ENCODE measurements around the gene PCDHA1. TPM values are rescaled to one million over a fixed set of nuclear protein-coding genes. Genes with fewer than 3 reads are reported as not detected.

Gene PCDHA1
- total RNA-seq, 2 experiments from 2014 or later: not detected

DNA sequence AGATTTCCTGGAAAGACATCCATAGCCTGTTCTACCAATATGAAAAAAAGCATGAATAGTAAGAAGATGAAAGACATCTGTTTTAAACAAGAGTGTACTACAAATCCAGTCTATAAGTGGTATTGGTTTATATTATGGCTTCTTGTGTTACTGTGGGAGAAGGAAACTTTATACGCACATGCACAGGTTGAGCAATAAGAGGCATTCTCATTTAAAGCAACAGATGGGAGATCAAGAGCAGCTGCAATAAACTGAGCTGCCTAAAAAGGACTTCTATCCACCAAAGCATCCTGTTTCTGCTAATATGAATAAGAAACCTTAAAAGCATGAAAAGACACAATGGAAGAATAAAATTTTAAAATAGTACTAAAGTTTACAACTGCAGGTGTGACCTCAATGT is 256.6 kb downstream of the PCDHA1 start:
- H3K4me1 ChIP-seq (ENCODE audit: insufficient read depth, low read length, poor library complexity, severe bottlenecking): no peaks in the 10 kb centered on the region
- H3K36me3 ChIP-seq (ENCODE audit: insufficient read depth, low read length): no peaks in the 10 kb centered on the region
- H3K79me2 ChIP-seq (ENCODE audit: insufficient read depth, low read depth, low read length): no peaks in the 10 kb centered on the region
- ChIA-PET POLR2A (no interaction called here), CTCF (ENCODE audit: unreplicated experiment) (no interaction called here)
- no peak overlapping the region for H3K4me2 ChIP-seq (ENCODE audit: low read length)
- TF ChIP-seq EZH2phosphoT487 (IDR thresholded peaks at IDR 0.05; ENCODE audit: borderline replicate concordance, low read depth, low read length): no peak
- TF ChIP-seq, protein P1, sequence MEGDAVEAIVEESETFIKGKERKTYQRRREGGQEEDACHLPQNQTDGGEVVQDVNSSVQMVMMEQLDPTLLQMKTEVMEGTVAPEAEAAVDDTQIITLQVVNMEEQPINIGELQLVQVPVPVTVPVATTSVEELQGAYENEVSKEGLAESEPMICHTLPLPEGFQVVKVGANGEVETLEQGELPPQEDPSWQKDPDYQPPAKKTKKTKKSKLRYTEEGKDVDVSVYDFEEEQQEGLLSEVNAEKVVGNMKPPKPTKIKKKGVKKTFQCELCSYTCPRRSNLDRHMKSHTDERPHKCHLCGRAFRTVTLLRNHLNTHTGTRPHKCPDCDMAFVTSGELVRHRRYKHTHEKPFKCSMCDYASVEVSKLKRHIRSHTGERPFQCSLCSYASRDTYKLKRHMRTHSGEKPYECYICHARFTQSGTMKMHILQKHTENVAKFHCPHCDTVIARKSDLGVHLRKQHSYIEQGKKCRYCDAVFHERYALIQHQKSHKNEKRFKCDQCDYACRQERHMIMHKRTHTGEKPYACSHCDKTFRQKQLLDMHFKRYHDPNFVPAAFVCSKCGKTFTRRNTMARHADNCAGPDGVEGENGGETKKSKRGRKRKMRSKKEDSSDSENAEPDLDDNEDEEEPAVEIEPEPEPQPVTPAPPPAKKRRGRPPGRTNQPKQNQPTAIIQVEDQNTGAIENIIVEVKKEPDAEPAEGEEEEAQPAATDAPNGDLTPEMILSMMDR (conservative IDR thresholded peaks at IDR 0.05; ENCODE audit: low read length): no peak
- no peak for DNase-seq (ENCODE audit: low spot score)
- H2AFZ ChIP-seq (ENCODE audit: low read length): no peak overlapping the region
- no peaks in the 10 kb centered on the region for H3K9me2 ChIP-seq (ENCODE audit: insufficient read depth, low read length)
- no TSS peak for BruUV-seq (replicated peaks)
- no peak overlapping the region for H3K27ac ChIP-seq (ENCODE audit: low read depth, low read length, poor library complexity, severe bottlenecking)
- H3K9me3 ChIP-seq (ENCODE audit: low read length): no peaks in the 10 kb centered on the region
- intact Hi-C loops (cut with micrococcal nuclease; ENCODE audit: unreplicated experiment): no loop called here
- H4K20me1 ChIP-seq (ENCODE audit: insufficient read depth, low read length): no peaks in the 10 kb centered on the region
- H3K4me3 ChIP-seq (ENCODE audit: low read depth, low read length, poor library complexity, severe bottlenecking): no peak overlapping the region

DNA sequence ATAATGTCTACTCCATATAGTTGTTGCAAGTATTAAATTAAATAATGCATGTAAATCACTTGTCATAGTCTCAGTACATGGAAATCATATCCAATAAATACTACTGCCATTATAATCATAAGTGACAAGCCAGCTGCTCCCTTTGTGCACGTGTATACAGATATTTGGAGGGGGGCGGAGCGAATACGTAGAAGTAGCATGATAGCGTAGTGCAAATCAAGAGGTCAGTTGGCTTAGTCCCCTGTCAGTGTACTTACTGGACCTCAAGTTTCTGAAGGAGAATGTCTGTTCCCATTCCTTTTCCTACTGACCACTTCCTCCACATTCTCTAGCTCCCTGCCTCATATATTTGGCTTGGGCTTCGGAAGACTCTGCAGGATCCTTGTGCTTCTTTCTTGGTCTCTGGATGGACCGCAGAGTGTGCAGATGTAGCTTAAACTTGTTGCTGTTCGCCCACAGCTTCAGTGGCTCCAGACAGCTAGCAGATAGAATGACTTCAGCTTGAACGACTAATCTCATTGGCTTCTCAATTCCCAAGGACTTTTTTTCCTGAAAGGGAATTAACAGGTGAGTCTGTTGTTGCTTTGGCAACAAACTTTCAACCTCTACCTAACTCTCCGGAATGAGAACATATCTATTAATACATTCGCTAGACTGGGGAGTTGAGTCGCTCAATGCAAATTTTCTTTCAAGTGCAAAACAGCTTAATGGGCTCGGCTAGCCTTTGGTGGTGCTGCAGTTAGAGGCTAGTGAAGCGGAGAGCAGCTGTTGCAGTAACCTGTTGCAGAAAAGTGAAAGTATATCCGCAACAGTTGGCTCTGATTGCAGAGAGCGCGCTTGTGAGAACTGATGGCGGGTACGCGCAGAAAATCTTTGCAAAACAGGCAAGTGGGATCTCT is 264.9 kb downstream of the PCDHA1 start, which contains the start of gene PCDHB1:
Gene PCDHB1, plus strand, starts transcription at position 753 of the 899 bp plus-strand sequence. Its CDS starts 97 bp downstream, at position 850.
- Histone ChIP-seq H3K4me3 (ENCODE audit: low read depth, low read length, poor library complexity, severe bottlenecking) (no peak within 1 kb of the TSS), H3K9me3 (ENCODE audit: low read length) (no peaks in the 10 kb centered on the region), H3K9me2 (ENCODE audit: insufficient read depth, low read length) (no peaks in the 10 kb centered on the region), H3K36me3 (ENCODE audit: insufficient read depth, low read length) (no peaks in the 10 kb centered on the region), H4K20me1 (ENCODE audit: insufficient read depth, low read length) (no peaks in the 10 kb centered on the region), H3K27ac (ENCODE audit: low read depth, low read length, poor library complexity, severe bottlenecking) (no peak within 1 kb of the TSS), H3K79me2 (ENCODE audit: insufficient read depth, low read depth, low read length) (no peaks in the 10 kb centered on the region), H2AFZ (ENCODE audit: low read length) (no peak within 1 kb of the TSS), H3K4me1 (ENCODE audit: insufficient read depth, low read length, poor library complexity, severe bottlenecking) (no peaks in the 10 kb centered on the region), H3K4me2 (ENCODE audit: low read length) (no peak within 1 kb of the TSS)
- TF ChIP-seq, protein P1 (conservative IDR thresholded peaks at IDR 0.05; ENCODE audit: low read length): no peak
- no peak for TF ChIP-seq EZH2phosphoT487 (IDR thresholded peaks at IDR 0.05; ENCODE audit: borderline replicate concordance, low read depth, low read length)
- POLR2A ChIA-PET: no interaction called here
- CTCF ChIA-PET (ENCODE audit: unreplicated experiment): no interaction called here
- no peak for DNase-seq (ENCODE audit: low spot score)
- no TSS peak for BruUV-seq (replicated peaks)
- intact Hi-C loops (cut with micrococcal nuclease; ENCODE audit: unreplicated experiment): no loop called here

DNA sequence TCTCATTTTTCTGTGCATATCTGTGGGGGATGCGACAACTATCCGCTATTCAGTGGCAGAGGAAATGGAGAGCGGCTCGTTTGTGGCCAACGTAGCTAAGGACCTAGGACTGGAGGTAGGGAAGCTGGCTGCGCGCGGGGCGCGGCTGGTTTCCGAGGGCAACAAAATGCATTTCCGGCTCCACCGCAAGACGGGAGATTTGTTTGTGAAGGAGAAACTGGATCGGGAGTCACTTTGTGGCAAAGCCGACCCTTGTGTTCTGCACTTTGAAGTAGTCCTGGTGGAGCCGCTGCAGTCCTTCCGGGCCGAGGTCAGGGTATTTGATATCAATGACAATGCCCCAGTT is 265.6 kb downstream of the PCDHA1 start:
- ChIA-PET POLR2A (no interaction called here), CTCF (ENCODE audit: unreplicated experiment) (no interaction called here)
- Histone ChIP-seq H3K9me2 (ENCODE audit: insufficient read depth, low read length) (no peaks in the 10 kb centered on the region), H3K36me3 (ENCODE audit: insufficient read depth, low read length) (no peaks in the 10 kb centered on the region), H3K4me2 (ENCODE audit: low read length) (no peak overlapping the region), H3K9me3 (ENCODE audit: low read length) (no peaks in the 10 kb centered on the region), H2AFZ (ENCODE audit: low read length) (no peak overlapping the region), H4K20me1 (ENCODE audit: insufficient read depth, low read length) (no peaks in the 10 kb centered on the region), H3K27ac (ENCODE audit: low read depth, low read length, poor library complexity, severe bottlenecking) (no peak overlapping the region), H3K4me1 (ENCODE audit: insufficient read depth, low read length, poor library complexity, severe bottlenecking) (no peaks in the 10 kb centered on the region), H3K79me2 (ENCODE audit: insufficient read depth, low read depth, low read length) (no peaks in the 10 kb centered on the region), H3K4me3 (ENCODE audit: low read depth, low read length, poor library complexity, severe bottlenecking) (no peak overlapping the region)
- BruUV-seq (replicated peaks): no TSS peak
- no peak for DNase-seq (ENCODE audit: low spot score)
- no peak for TF ChIP-seq EZH2phosphoT487 (IDR thresholded peaks at IDR 0.05; ENCODE audit: borderline replicate concordance, low read depth, low read length)
- TF ChIP-seq, protein P1 (conservative IDR thresholded peaks at IDR 0.05; ENCODE audit: low read length): no peak
- intact Hi-C loops (cut with micrococcal nuclease; ENCODE audit: unreplicated experiment): no loop called here
